Activated CD4-positive, alpha-beta T cell treated with anti-CD3 and anti-CD28 coated beads for 1 hour (primary cell): ENCODE data around the gene FXYD4.
"Not testable (repeated sequence)": the region's sequence is repeated elsewhere in the genome, so short reads cannot be mapped to it uniquely, and the experiment has no call there.

ENCODE experiments used
- DNase-seq: peaks from one replicate; pipeline ENCODE4 v3.0.0-alpha.2; 2020

Gene FXYD4

GRCh38 chr10:43421201-43421507 is 49.7 kb downstream of the FXYD4 start:
- no peak for DNase-seq

GRCh38 chr10:43421519-43421918 is 50.1 kb downstream of the FXYD4 start:
- DNase-seq = no peak

GRCh38 chr10:43421944-43422343 is 50.5 kb downstream of the FXYD4 start:
- not testable (repeated sequence) for DNase-seq

- DNase-seq = no peak
These were observed 53.0 kb downstream of the FXYD4 start for GRCh38 chr10:43424416-43424815.
